T-helper 2 cell treated with Interferon-gamma antibody and Interleukin-4, amounts not matched to agents 5 μg/mL and 100 μg/mL, for 36 hours (primary cell): ENCODE measurements around the gene HES6.
A peak's percentile ranks its signal among the peaks of the same experiment; 100 is the strongest.

Experiments
- DNase-seq: peaks from one replicate; pipeline ENCODE4 v3.0.0; 2021; ENCODE audit warnings: low spot score
- H3K27ac Mint-ChIP-seq: one replicate; pipeline ENCODE4 v1.8.0; 2021; ENCODE audit warnings: mild to moderate bottlenecking, mixed read lengths
- H3K27me3 Mint-ChIP-seq: one replicate; pipeline ENCODE4 v1.8.0; 2021; ENCODE audit warnings: low read depth, mixed read lengths
- H3K36me3 Mint-ChIP-seq: one replicate; pipeline ENCODE4 v1.8.0; 2021; ENCODE audit warnings: low read depth, mixed read lengths
- H3K4me1 Mint-ChIP-seq: one replicate; pipeline ENCODE4 v1.8.0; 2021; ENCODE audit warnings: low read depth, mixed read lengths
- H3K4me3 Mint-ChIP-seq: one replicate; pipeline ENCODE4 v1.8.0; 2022; ENCODE audit warnings: mild to moderate bottlenecking, moderate library complexity, mixed read lengths
- H3K9me3 Mint-ChIP-seq: one replicate; pipeline ENCODE4 v1.8.0; 2021; ENCODE audit warnings: mixed read lengths

The HES6 gene

DNA sequence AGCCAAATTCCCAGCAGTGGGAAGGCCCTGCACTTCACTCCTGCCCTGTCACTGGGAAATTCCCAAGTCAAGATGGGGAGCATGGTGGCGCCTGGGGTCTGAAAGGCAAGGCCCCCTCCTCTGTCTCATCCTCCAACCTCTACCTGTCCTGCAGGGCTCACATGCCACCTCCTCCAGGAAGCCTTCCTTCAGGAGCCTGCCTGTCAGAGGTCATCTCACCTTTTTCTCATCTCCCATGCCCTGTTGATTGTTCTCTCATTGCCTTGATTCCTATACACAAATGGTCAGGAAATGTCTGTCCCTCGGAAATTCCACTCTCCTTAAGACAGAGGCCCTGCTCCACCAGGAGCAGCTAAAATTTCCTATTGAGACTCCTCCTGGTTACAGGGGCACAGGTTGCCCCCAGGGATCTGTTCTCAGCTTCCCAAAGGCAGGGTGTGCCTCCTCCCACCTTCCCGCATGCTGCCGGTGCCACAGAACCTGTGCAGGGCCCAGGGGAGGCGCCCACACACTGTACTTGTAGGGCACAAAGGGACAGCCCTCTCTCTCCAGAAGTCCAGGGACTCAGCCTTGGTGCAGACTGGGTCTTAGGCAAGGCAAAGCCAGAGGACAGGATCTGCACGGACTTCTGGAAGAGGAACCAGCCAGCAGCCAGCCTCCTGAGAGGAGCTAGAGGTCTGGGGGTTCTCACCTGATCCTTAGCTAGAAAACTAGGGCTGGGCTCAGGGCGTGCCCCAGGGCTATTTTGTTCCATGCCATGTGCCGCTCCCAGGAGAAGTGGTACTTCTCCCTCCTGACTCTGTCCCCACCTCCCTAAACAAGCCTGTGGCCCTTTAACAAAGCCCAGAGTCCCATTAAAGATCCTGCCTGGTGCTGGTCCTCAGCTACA lies 12.9 kb downstream of the HES6 start:
- no peak for DNase-seq
- Mint-ChIP-seq H3K36me3 (no peaks in the 10 kb centered on the region), H3K4me1 (peaks cover 9% of the 10 kb centered on the region), H3K27me3 (peaks cover 21% of the 10 kb centered on the region), H3K4me3 (no peak overlapping the region), H3K27ac (no peak overlapping the region), H3K9me3 (peaks cover 5% of the 10 kb centered on the region)

- Mint-ChIP-seq H3K9me3 (no peaks in the 10 kb centered on the region), H3K4me1 (peaks cover 5% of the 10 kb centered on the region), H3K36me3 (no peaks in the 10 kb centered on the region), H3K4me3 (no peak overlapping the region), H3K27ac (no peak overlapping the region), H3K27me3 (peaks cover 15% of the 10 kb centered on the region)
- no peak for DNase-seq
Measured at GRCh38 chr2:238225911-238226697, 13.7 kb downstream of the HES6 start.

DNA sequence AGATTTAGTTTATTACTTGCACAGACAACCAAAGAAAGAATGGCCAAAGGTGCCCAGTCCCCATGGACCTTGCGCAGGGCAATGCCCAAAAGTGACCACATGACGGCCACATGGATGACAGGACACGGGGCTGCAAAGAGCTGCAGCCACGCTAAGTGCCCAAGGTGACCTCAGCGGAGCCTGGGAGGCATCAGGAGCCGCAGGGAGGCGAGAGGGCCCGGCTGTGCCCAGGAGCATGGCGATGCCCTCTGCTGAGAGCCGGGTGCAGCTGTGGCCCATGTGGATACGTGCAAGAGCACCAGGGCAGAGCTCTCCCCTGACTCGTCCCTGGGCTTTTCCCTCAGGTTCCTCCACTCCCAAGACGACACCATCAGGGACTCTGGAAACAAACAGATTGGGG lies 14.7 kb downstream of the HES6 start:
- Mint-ChIP-seq H3K27me3 (peaks cover 8% of the 10 kb centered on the region), H3K4me3 (no peak overlapping the region), H3K27ac (no peak overlapping the region), H3K9me3 (no peaks in the 10 kb centered on the region), H3K36me3 (no peaks in the 10 kb centered on the region), H3K4me1 (no peaks in the 10 kb centered on the region)
- no peak for DNase-seq

GRCh38 chr2:238224356-238225035 lies 15.3 kb downstream of the HES6 start:
- Mint-ChIP-seq H3K27me3 (peaks cover 6% of the 10 kb centered on the region), H3K4me3 (no peak overlapping the region), H3K4me1 (no peaks in the 10 kb centered on the region), H3K36me3 (no peaks in the 10 kb centered on the region), H3K27ac (no peak overlapping the region), H3K9me3 (no peaks in the 10 kb centered on the region)
- DNase-seq, result no peak

DNA sequence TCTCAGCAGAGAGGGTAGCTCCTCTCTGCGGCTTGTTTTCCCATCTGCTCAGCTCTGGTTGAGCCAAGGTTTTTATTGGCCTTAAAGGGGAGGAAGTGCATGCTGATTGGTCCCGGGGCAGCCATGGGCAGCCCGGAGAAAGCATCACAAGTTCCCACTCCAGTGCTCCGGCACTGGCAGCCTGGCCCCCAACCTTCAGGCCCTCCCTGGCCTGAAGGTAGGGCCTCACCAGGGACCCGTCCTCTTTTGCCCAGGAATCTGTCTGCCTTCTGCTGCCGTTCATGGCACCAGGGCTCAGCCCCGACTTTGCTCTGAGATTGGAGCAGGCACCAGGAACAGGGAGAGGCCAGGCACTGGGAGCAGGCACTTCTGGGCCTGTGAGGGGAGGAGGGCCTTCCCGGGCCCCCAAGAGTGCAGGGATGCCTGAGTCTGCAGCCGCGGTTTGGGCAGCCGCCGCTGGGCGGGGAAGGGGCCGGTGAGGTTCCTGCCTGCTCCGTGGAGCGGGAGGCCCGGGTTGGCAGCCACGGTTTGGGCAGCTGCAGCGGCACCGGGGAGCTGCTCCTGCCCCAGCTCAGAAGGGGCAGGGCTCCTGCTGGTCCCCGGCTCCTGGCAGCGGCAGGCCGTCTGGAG lies 18.8 kb downstream of the HES6 start:
- DNase-seq, result no peak
- Mint-ChIP-seq H3K4me3 (no peak overlapping the region), H3K9me3 (no peaks in the 10 kb centered on the region), H3K27ac (no peak overlapping the region), H3K36me3 (no peaks in the 10 kb centered on the region), H3K4me1 (no peaks in the 10 kb centered on the region), H3K27me3 (peaks cover 2% of the 10 kb centered on the region)

DNA sequence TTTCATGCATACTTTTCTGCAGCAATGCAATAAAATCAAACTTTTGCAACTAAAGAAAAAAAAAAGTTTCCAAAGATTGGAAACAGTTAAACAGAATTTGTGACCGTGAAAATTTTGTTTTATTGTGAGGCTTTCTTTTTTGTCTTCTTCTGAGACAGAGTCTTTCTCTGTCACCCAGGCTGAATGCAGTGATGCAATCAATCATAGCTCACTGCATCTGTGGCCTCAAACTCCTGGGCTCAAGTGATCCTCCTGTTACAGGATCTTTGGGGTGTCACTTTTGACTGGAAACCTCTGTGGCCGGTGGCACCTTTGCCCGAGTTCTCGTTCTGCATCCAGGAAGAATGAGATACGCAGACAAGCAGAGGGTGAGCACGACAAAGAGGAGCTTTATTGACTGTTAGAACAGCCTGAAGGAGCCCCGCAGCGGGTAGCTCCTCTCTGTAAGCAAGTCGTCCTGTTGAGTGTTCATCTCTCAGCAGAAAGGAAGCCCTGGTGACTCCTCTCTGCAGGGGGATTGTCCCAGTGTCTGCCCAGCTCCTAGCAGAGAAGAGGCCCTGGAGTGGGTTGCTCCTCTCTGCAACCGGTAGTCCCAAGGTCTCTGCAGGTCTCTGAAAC lies 19.5 kb downstream of the HES6 start:
- Mint-ChIP-seq H3K4me1 (no peaks in the 10 kb centered on the region), H3K4me3 (no peak overlapping the region), H3K9me3 (no peaks in the 10 kb centered on the region)

DNA sequence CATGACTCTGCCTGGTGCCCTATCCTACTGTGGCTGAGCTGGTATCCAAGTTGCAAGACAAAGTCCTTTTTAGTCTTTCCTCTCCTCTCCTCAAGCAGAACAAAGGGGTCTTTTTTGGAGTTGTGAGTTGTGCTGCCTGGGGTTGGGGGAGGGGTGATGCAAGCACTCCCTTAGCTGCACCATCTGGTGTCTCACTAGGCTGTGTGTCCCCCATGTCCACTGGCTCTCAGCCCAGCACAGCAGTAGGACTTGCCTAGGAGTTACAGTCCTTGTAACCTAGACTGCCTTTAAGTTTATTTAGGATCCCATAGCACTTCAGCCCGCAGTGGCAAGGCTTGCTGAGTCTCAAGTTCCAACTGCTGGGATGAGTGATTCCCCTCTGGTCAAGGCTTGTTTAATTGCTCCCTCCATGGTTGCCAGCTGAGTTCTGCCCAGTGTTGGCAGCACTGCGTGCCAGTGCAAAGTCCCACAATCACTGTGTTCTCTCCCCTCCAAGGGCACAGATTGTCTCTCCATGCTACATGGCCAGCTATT lies 23.1 kb downstream of the HES6 start:
- Mint-ChIP-seq H3K9me3 (no peaks in the 10 kb centered on the region), H3K4me1 (no peaks in the 10 kb centered on the region), H3K27me3 (peaks cover 28% of the 10 kb centered on the region), H3K27ac (no peak overlapping the region), H3K4me3 (no peak overlapping the region), H3K36me3 (no peaks in the 10 kb centered on the region)
- no peak for DNase-seq

More for the DNA sequence above, 19.5 kb downstream of the HES6 start:
- H3K27ac Mint-ChIP-seq, result no peak overlapping the region
- no peak for DNase-seq
- peaks cover 3% of the 10 kb centered on the region for H3K27me3 Mint-ChIP-seq
- no peaks in the 10 kb centered on the region for H3K36me3 Mint-ChIP-seq

DNA sequence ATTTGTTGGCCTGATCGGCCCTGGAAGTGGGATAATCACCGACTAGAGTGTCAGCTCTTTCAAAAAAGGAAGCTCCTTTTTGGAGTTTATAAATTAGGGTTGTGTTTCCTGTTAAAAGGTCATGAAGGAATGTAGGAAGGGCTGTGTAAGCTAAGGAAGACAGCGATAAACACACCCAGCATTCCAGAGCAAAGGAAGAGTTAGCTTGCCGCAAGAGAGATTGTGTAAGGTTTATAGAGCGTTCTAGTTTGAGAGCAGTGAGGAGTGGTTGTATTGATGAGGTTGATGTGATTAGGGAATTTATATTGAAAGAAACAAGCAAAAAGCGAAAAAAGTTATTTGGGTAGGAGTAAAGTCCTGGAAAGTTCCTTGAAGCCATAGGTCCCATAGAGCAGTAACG lies 32.8 kb downstream of the HES6 start:
- Mint-ChIP-seq H3K27me3 (peaks cover 4% of the 10 kb centered on the region), H3K9me3 (no peaks in the 10 kb centered on the region), H3K27ac (no peak overlapping the region), H3K36me3 (peaks cover 3% of the 10 kb centered on the region), H3K4me3 (no peak overlapping the region), H3K4me1 (peaks cover 12% of the 10 kb centered on the region)
- no peak for DNase-seq

DNA sequence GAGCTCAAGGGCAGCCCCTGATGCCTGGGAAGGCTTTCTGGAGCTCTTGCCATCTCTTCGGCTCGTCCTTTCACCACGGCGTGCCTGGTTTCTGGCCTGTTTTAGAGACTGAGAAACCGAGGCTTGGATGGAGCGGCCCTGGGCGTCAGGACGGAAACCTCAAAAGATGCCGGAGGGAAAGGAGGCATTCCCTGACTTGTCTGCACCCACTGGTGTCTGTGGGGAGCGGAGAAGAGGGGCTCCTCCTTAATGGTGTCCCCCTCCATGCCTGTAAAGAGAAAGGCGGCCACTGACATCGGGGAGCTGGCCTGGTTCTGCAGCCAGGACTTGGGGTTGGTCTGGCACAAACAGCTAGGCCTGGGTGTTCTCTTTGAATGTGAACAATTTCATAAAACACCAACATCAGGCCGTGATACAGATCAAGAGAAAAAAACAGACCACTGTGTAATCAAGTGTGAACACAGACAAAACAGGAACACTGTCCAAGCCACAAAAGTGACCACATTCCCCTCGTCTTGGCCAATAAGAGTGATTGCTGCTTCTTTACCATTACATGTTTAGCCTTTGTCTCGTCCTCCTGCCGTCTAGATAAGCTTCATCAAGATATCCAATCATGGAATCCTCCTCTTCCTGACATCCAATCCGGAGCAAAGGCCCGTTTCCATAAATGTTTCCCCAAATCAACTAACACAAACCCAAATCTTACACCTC lies 35.7 kb downstream of the HES6 start:
- Mint-ChIP-seq H3K27me3 (no peaks in the 10 kb centered on the region), H3K4me1 (peaks cover 32% of the 10 kb centered on the region), H3K36me3 (peaks cover 15% of the 10 kb centered on the region), H3K9me3 (no peaks in the 10 kb centered on the region), H3K27ac (peak overlapping the region; percentile 88), H3K4me3 (peak overlapping the region; percentile 81)
- DNase-seq, result no peak

GRCh38 chr2:238203094-238203972 lies 36.5 kb downstream of the HES6 start, which contains the start of gene ILKAP:
Gene ILKAP (minus strand): TSS chr2:238203695. CDS start chr2:238203553, 142 bp downstream.
- peaks cover 32% of the 10 kb centered on the region for H3K4me1 Mint-ChIP-seq
- DNase-seq, result peak; percentile 89
- H3K9me3 Mint-ChIP-seq, result no peaks in the 10 kb centered on the region
- peak within 1 kb of the TSS; percentile 86 for H3K4me3 Mint-ChIP-seq
- H3K36me3 Mint-ChIP-seq, result peaks cover 17% of the 10 kb centered on the region
- H3K27me3 Mint-ChIP-seq, result no peaks in the 10 kb centered on the region
- H3K27ac Mint-ChIP-seq, result peak within 1 kb of the TSS; percentile 88

DNA sequence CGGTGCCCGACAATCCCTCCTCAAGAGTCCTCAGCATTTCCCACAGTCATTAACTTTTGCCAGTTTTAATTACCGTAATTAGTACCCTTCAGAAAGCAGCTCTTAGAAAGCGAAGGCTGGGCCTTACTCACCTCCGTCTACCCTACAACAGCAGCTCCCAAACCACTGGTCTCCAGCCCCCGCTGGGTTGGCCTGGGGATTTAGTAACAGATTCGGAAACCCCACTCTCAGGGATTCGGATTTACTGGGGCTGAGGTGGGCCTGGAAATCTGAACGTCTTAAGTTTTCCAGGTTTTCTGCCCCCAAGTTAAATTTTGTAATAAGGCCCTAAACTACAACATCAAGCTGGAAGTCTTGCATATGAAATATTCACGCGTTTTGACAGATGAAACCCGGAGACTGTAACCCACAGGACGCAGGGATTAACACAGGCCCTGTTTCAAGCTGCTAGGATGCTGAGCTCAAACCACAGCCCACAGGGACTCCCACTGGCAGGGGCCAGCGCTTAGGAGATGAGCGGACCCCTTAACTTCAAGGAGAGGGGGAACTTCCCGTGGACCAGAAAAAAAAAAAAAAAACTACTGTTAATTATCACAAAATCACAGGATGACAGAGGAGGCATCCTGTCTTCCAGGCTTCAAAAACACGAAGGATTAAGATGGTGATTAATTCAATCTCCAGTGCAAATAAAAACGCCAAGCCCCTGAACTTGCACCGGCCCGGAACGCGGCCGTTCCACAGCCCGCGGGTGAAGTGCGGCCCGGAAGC lies 37.3 kb downstream of the HES6 start:
- peaks cover 17% of the 10 kb centered on the region for H3K36me3 Mint-ChIP-seq
- H3K4me1 Mint-ChIP-seq, result peaks cover 33% of the 10 kb centered on the region
- no peak for DNase-seq
- peak overlapping the region; percentile 86 for H3K4me3 Mint-ChIP-seq
- H3K27me3 Mint-ChIP-seq, result no peaks in the 10 kb centered on the region
- H3K27ac Mint-ChIP-seq, result peak overlapping the region; percentile 80
- no peaks in the 10 kb centered on the region for H3K9me3 Mint-ChIP-seq
